SK-N-MC (cell line): ENCODE results near the gene EPDR1.

Source experiments
- EZH2 ChIP-seq: fragments of 200-600 bp; sonication (generic); IDR thresholded peaks from one replicate; pipeline ENCODE4 v1.6.1; 2017; ENCODE audit warnings: antibody characterized with exemption
- FOXP2 ChIP-seq: optimal IDR thresholded peaks from 2 replicates; pipeline ENCODE3; 2011; ENCODE audit warnings: mild to moderate bottlenecking, moderate library complexity; ENCODE audit not compliant: insufficient read depth; ENCODE audit errors: extremely low read length, control extremely low read depth
- POLR2AphosphoS5 ChIP-seq: IDR thresholded peaks from 2 replicates; pipeline ENCODE4 v1.6.1; 2012; ENCODE audit warnings: mild to moderate bottlenecking, low read depth, low read length, borderline replicate concordance

- TF ChIP-seq POLR2AphosphoS5, result no peak
- no peak for TF ChIP-seq FOXP2
- no peak for TF ChIP-seq EZH2
Measured at GRCh38 chr7:37944737-37945054, 24.3 kb downstream of the EPDR1 start.
